A673 (cell line): ENCODE measurements around the gene LCE1D.

Source experiments
- CTCF ChIP-seq: fragments of 300-800, 200-600 bp; sonication (generic); conservative IDR thresholded peaks from 2 replicates; pipeline ENCODE4 v1.5.1; 2017; ENCODE audit warnings: low read depth, mild to moderate bottlenecking, antibody characterized with exemption, low read length, moderate library complexity, mixed read lengths
- EZH2 ChIP-seq: fragments of 200-600 bp; sonication (generic); IDR thresholded peaks from 2 replicates; pipeline ENCODE4 v1.6.1; 2017; ENCODE audit warnings: borderline replicate concordance, low read depth, mild to moderate bottlenecking, mixed read lengths, antibody characterized with exemption, low read length; ENCODE audit not compliant: poor library complexity, severe bottlenecking

- TF ChIP-seq CTCF = no peak
- TF ChIP-seq EZH2 = no peak
Measured at GRCh38 chr1:152817309-152817708, 20.8 kb downstream of the LCE1D start.
